ENCODE results near the gene CLEC4C.

DNA sequence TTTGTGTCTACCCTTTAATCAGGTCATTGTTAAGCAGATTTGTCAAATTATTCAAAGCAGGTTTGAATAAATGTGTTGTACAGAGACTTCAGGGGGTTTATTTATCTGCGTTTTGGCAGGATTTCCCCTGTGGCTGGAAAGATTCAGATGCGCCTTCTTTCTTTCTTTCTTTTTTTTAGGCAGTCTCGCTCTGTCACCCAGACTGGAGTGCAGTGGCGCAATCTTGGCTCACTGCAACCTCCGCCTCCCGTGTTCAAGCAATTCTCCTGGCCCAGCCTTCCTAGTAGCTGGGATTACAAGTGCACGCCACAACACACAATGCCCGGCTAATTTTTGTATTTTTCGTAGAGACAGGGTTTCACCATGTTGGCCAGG is 11.6 kb upstream of the CLEC4C start:
- TF ChIP-seq, protein P1, sequence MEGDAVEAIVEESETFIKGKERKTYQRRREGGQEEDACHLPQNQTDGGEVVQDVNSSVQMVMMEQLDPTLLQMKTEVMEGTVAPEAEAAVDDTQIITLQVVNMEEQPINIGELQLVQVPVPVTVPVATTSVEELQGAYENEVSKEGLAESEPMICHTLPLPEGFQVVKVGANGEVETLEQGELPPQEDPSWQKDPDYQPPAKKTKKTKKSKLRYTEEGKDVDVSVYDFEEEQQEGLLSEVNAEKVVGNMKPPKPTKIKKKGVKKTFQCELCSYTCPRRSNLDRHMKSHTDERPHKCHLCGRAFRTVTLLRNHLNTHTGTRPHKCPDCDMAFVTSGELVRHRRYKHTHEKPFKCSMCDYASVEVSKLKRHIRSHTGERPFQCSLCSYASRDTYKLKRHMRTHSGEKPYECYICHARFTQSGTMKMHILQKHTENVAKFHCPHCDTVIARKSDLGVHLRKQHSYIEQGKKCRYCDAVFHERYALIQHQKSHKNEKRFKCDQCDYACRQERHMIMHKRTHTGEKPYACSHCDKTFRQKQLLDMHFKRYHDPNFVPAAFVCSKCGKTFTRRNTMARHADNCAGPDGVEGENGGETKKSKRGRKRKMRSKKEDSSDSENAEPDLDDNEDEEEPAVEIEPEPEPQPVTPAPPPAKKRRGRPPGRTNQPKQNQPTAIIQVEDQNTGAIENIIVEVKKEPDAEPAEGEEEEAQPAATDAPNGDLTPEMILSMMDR (IDR thresholded peaks at IDR 0.05): no peak
- no peak for TF ChIP-seq POLR2A (IDR thresholded peaks at IDR 0.05)

All from testis (tissue), 2 donors.